H1 (cell line): ENCODE results near the gene FGD4. TPM values are rescaled to one million over a fixed set of nuclear protein-coding genes. Genes with fewer than 3 reads are reported as not detected.

Source experiments
- CTCF ChIA-PET: fragments of 300-600 bp; sonication (Branson Sonifier 250); formaldehyde crosslinking; loops from one replicate; lab custom pipeline; 2021; ENCODE audit not compliant: partially characterized antibody; lab: Charles Lee
- POLR2A ChIA-PET: fragments of 300-600 bp; sonication (Branson Sonifier 250); formaldehyde crosslinking; loops from one replicate; lab custom pipeline; 2021; ENCODE audit warnings: inconsistent platforms; ENCODE audit not compliant: partially characterized antibody; lab: Charles Lee
- DNase-seq, 2 experiments: peaks; one replicate each; pipeline versions ENCODE4 v3.0.0 to v3.0.0-alpha.2; 2010 to 2022; ENCODE audit warnings: low spot score in 2 of 2, low read depth in 1 of 2, mixed read lengths in 1 of 2
- FAIRE-seq: peaks from 2 replicates; lab custom pipeline; 2011; peaks lifted over from hg19 to GRCh38; lab: Jason Lieb, UNC
- H2AFZ ChIP-seq: 2 replicates; pipeline ENCODE4 v1.8.1; 2012; ENCODE audit warnings: low read length, inconsistent platforms
- H2AK5ac ChIP-seq: 2 replicates; pipeline ENCODE4 v1.6.1; 2013; ENCODE audit warnings: low read depth, low read length
- H2BK120ac ChIP-seq: replicated peaks from 2 replicates; pipeline ENCODE3; 2013; ENCODE audit warnings: low read depth, low read length, inconsistent platforms
- H2BK12ac ChIP-seq: 2 replicates; pipeline ENCODE4 v1.6.1; 2013; ENCODE audit warnings: low read depth, low read length
- H2BK15ac ChIP-seq: 2 replicates; pipeline ENCODE4 v1.6.1; 2013; ENCODE audit warnings: low read length
- H2BK20ac ChIP-seq: 2 replicates; pipeline ENCODE4 v1.6.1; 2013; ENCODE audit warnings: low read length
- H2BK5ac ChIP-seq: 2 replicates; pipeline ENCODE4 v1.6.1; 2013; ENCODE audit warnings: low read depth, low read length
- H3K14ac ChIP-seq: 2 replicates; pipeline ENCODE4 v1.6.1; 2013; ENCODE audit warnings: inconsistent platforms; ENCODE audit not compliant: insufficient read length
- H3K18ac ChIP-seq: 2 replicates; pipeline ENCODE4 v1.6.1; 2013; ENCODE audit warnings: low read length; ENCODE audit errors: extremely low read depth
- H3K23ac ChIP-seq: 2 replicates; pipeline ENCODE4 v1.6.1; 2013; ENCODE audit warnings: inconsistent platforms; ENCODE audit not compliant: insufficient read length
- H3K23me2 ChIP-seq: 2 replicates; pipeline ENCODE4 v1.6.1; 2013; ENCODE audit warnings: low read depth, low read length
- H3K27ac ChIP-seq: 2 replicates; pipeline ENCODE4 v1.6.1; 2011; ENCODE audit warnings: low read depth, low read length, inconsistent platforms
- H3K27me3 ChIP-seq, 4 experiments: replicated peaks in 1 of 4; 1 replicate in 1 of 4; 2 replicates in 3 of 4; pipeline versions ENCODE4 v1.6.1 to v1.8.1; 2011 to 2013; ENCODE audit warnings: low read length in 3 of 4, mild to moderate bottlenecking in 3 of 4, inconsistent platforms in 2 of 4, mixed read lengths in 2 of 4, moderate library complexity in 1 of 4; ENCODE audit not compliant: control insufficient read depth in 3 of 4, insufficient read depth in 3 of 4; ENCODE audit errors: extremely low read depth in 1 of 4
- H3K36me3 ChIP-seq, 4 experiments: 2 replicates each; pipeline versions ENCODE4 v1.6.1 to v1.8.1; 2011 to 2013; ENCODE audit warnings: mild to moderate bottlenecking in 4 of 4, low read length in 3 of 4, moderate library complexity in 2 of 4, control low read depth in 1 of 4, inconsistent platforms in 1 of 4; ENCODE audit not compliant: insufficient read depth in 4 of 4, control insufficient read depth in 2 of 4
- H3K4ac ChIP-seq: replicated peaks from 2 replicates; pipeline ENCODE3; 2013; ENCODE audit warnings: low read length, low read depth, mixed read lengths, inconsistent platforms; ENCODE audit not compliant: insufficient read length
- H3K4me1 ChIP-seq, 4 experiments: replicated peaks in 1 of 4; 1 replicate in 1 of 4; 2 replicates in 3 of 4; pipeline versions ENCODE4 v1.6.1 to v1.8.1; 2011 to 2013; ENCODE audit warnings: low read length in 3 of 4, inconsistent platforms in 2 of 4, mixed read lengths in 1 of 4; ENCODE audit not compliant: insufficient read depth in 4 of 4, control insufficient read depth in 3 of 4
- H3K4me2 ChIP-seq, 2 experiments: 2 replicates each; pipeline versions ENCODE4 v1.6.1 to v1.8.1; 2011 to 2013; ENCODE audit warnings: low read depth in 2 of 2, low read length in 2 of 2, control low read depth in 1 of 2, inconsistent platforms in 1 of 2, mild to moderate bottlenecking in 1 of 2; ENCODE audit not compliant: insufficient read depth in 1 of 2
- H3K4me3 ChIP-seq, 4 experiments: fragments of 200-600, 300-600 bp in 1 of 4; sonication (generic), shearing (Covaris generic), sonication (Bioruptor Twin) in 1 of 4; 2 replicates each; pipeline versions ENCODE4 v1.5.1 to v1.8.1; 2011 to 2016; ENCODE audit warnings: low read length in 4 of 4, low read depth in 3 of 4, control low read depth in 2 of 4, inconsistent platforms in 2 of 4, mild to moderate bottlenecking in 2 of 4, mixed read lengths in 1 of 4, moderate library complexity in 1 of 4; ENCODE audit not compliant: insufficient read depth in 2 of 4; ENCODE audit errors: extremely low read depth in 1 of 4
- H3K56ac ChIP-seq: replicated peaks from 2 replicates; pipeline ENCODE3; 2013; ENCODE audit warnings: low read depth, mild to moderate bottlenecking, mixed read lengths, low read length, inconsistent platforms; ENCODE audit not compliant: insufficient read length
- H3K79me1 ChIP-seq: 2 replicates; pipeline ENCODE4 v1.6.1; 2013; ENCODE audit warnings: low read depth, low read length, control low read depth
- H3K79me2 ChIP-seq, 2 experiments: 2 replicates each; pipeline versions ENCODE4 v1.6.1 to v1.8.1; 2012 to 2013; ENCODE audit warnings: low read length in 2 of 2, mild to moderate bottlenecking in 2 of 2, inconsistent platforms in 1 of 2; ENCODE audit not compliant: insufficient read depth in 2 of 2, control insufficient read depth in 1 of 2
- H3K9ac ChIP-seq, 4 experiments: replicated peaks in 1 of 4; 1 replicate in 1 of 4; 2 replicates in 3 of 4; pipeline versions ENCODE4 v1.6.1 to v1.8.1; 2011 to 2013; ENCODE audit warnings: low read depth in 3 of 4, low read length in 3 of 4, control low read depth in 2 of 4, mild to moderate bottlenecking in 2 of 4, moderate library complexity in 2 of 4, inconsistent platforms in 1 of 4; ENCODE audit errors: extremely low read depth in 1 of 4
- H3K9me3 ChIP-seq, 2 experiments: 2 replicates each; pipeline versions ENCODE4 v1.6.1 to v1.8.1; 2012 to 2013; ENCODE audit warnings: mild to moderate bottlenecking in 2 of 2, moderate library complexity in 2 of 2, control low read depth in 1 of 2, inconsistent platforms in 1 of 2, low read depth in 1 of 2, low read length in 1 of 2, mixed read lengths in 1 of 2; ENCODE audit not compliant: insufficient read depth in 2 of 2
- H4K20me1 ChIP-seq, 2 experiments: replicated peaks in 1 of 2; 2 replicates each; pipeline versions ENCODE3 to v1.8.1; 2011 to 2013; ENCODE audit warnings: inconsistent platforms in 2 of 2, low read length in 2 of 2, mild to moderate bottlenecking in 1 of 2; ENCODE audit not compliant: insufficient read depth in 2 of 2, control insufficient read depth in 1 of 2
- H4K5ac ChIP-seq: 2 replicates; pipeline ENCODE4 v1.6.1; 2013; ENCODE audit warnings: low read length, low read depth, mixed read lengths, inconsistent platforms; ENCODE audit not compliant: insufficient read length
- H4K8ac ChIP-seq: 2 replicates; pipeline ENCODE4 v1.8.0; 2013; ENCODE audit warnings: mild to moderate bottlenecking, moderate library complexity, low read length, inconsistent platforms; ENCODE audit not compliant: insufficient read depth; ENCODE audit errors: extremely low read depth
- H4K91ac ChIP-seq: replicated peaks from 2 replicates; pipeline ENCODE3; 2013; ENCODE audit warnings: low read length, mixed read lengths, inconsistent platforms; ENCODE audit not compliant: insufficient read length
- ASH2L ChIP-seq: fragments of 200-600, 300-600 bp; sonication (generic); IDR thresholded peaks from one replicate; pipeline ENCODE4 v1.7.1; 2017; ENCODE audit warnings: low read length
- BACH1 ChIP-seq: IDR thresholded peaks from 2 replicates; pipeline ENCODE4 v1.6.1; 2012; ENCODE audit warnings: low read length, improper control_type of control experiment
- BCL11A ChIP-seq, 2 experiments: IDR thresholded peaks; one replicate each; pipeline ENCODE4 v1.6.1; 2011; ENCODE audit warnings: low read depth in 2 of 2, low read length in 2 of 2, mild to moderate bottlenecking in 2 of 2
- EZH2 ChIP-seq: fragments of 200-600 bp; sonication (generic); IDR thresholded peaks from 2 replicates; pipeline ENCODE4 v1.7.1; 2012; ENCODE audit warnings: low read depth, mild to moderate bottlenecking, moderate library complexity, low read length, inconsistent platforms; ENCODE audit not compliant: severe bottlenecking
- GABPA ChIP-seq: IDR thresholded peaks from 2 replicates; pipeline ENCODE4 v1.6.1; 2011; ENCODE audit warnings: mild to moderate bottlenecking, low read length, moderate library complexity, borderline replicate concordance; ENCODE audit not compliant: insufficient read depth
- GTF2F1 ChIP-seq: IDR thresholded peaks from 2 replicates; pipeline ENCODE4 v1.6.1; 2012; ENCODE audit warnings: low read depth, low read length, improper control_type of control experiment, borderline replicate concordance
- HDAC2 ChIP-seq, 2 experiments: fragments of 300-600 bp in 1 of 2; sonication (generic) in 1 of 2; IDR thresholded peaks; 2 replicates each; pipeline ENCODE4 v1.6.1; 2011 to 2012; ENCODE audit warnings: low read depth in 2 of 2, low read length in 2 of 2, mild to moderate bottlenecking in 2 of 2, moderate library complexity in 2 of 2, borderline replicate concordance in 1 of 2, inconsistent platforms in 1 of 2
- JUN ChIP-seq: IDR thresholded peaks from 2 replicates; pipeline ENCODE4 v1.6.1; 2011; ENCODE audit warnings: low read depth, mild to moderate bottlenecking, improper control_type of control experiment, low read length
- PHF8 ChIP-seq: fragments of 200-600 bp; sonication (generic); conservative IDR thresholded peaks from 2 replicates; pipeline ENCODE4 v1.7.1; 2012; ENCODE audit warnings: low read depth, mild to moderate bottlenecking, inconsistent platforms, low read length, moderate library complexity
- RBBP5 ChIP-seq: IDR thresholded peaks from 2 replicates; pipeline ENCODE4 v1.7.1; 2012; ENCODE audit warnings: low read depth, mild to moderate bottlenecking, inconsistent platforms, low read length, moderate library complexity, borderline replicate concordance
- RXRA ChIP-seq: IDR thresholded peaks from 2 replicates; pipeline ENCODE4 v1.6.1; 2011; ENCODE audit warnings: low read depth, mild to moderate bottlenecking, low read length, moderate library complexity; ENCODE audit not compliant: insufficient read depth
- TAF1 ChIP-seq: IDR thresholded peaks from 2 replicates; pipeline ENCODE4 v1.6.1; 2011; ENCODE audit warnings: mild to moderate bottlenecking, low read depth, low read length
- TEAD4 ChIP-seq: IDR thresholded peaks from 2 replicates; pipeline ENCODE4 v1.6.1; 2012; ENCODE audit warnings: low read depth, low read length, inconsistent platforms, mixed read lengths
- WGBS, 2 experiments: shearing (Covaris generic) in 1 of 2; methylation state at CpG; one replicate each; pipeline versions ENCODE4 v1.1.6 to v1.1.7; 2013 to 2015; ENCODE audit warnings: low lambda C conversion rate in 2 of 2, mixed read lengths in 2 of 2, inconsistent platforms in 1 of 2, low coverage in 1 of 2, missing lambda C conversion rate in 1 of 2; ENCODE audit not compliant: insufficient replicate concordance in 2 of 2, insufficient coverage in 1 of 2, insufficient read length in 1 of 2; ENCODE audit errors: extremely low coverage in 1 of 2, missing lambda C conversion rate in 1 of 2; 5-methylcytosine and 5-hydroxymethylcytosine counted together
- polyA plus RNA-seq, 7 experiments: library from polyadenylated mRNA; depleted of rRNA in 3 of 7; stranded (reverse) in 5 of 7; unstranded in 2 of 7; fragments of >200 nt in 5 of 7; fragments of 200-250 nt in 2 of 7; gene quantifications; 1 replicate in 5 of 7; 2 replicates in 1 of 7; 4 replicates in 1 of 7; pipeline versions ENCODE4 v1.2.1 to v1.2.3, GENCODE V29; 2011 to 2013; ENCODE audit warnings: missing spikeins in 2 of 7, mixed read lengths in 2 of 7
- total RNA-seq: library from RNA; stranded (reverse); fragmentation: NEBNext Ultra II Directional; extraction: Animal tissue kit (Norgen Biotek cat#: 25700); gene quantifications from 2 replicates; pipeline ENCODE4 v1.2.1, GENCODE V29; 2021

FGD4 gene
- total and polyA plus RNA-seq, 2 of the 8 experiments (the other 6 are each of a cell fraction or from before 2014, with no cell fraction given) = 8.5 to 48.2 TPM

DNA sequence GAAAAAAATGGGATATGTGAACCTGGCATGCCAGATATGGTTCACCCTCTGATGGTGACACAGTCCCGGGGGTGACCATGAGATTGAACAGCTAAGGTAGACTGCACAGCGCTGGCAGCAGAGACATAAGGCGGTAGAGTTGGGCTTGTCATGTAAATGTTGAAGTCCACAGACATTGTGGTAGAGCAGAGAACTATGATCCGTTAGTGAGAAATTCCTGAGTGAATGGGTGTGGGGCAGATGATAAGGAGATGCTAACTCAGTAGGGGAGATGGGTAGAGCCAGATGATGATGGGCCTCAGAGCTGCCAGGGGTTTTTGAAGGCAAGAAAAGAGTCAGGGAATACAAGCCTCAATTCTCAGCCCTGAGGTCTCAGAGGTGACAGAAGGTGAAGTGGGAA is 228.6 kb downstream of the FGD4 start:
- no peak overlapping the region for H4K5ac ChIP-seq
- FAIRE-seq = peak; percentile 19
- no peak overlapping the region for H2BK12ac ChIP-seq
- no peak overlapping the region for H2BK15ac ChIP-seq
- H4K20me1 ChIP-seq = peaks cover 0 to 3% of the 10 kb centered on the region in 2 experiments
- no peak overlapping the region for H3K4ac ChIP-seq
- no peak overlapping the region for H3K14ac ChIP-seq
- no peaks in the 10 kb centered on the region for H3K23me2 ChIP-seq
- no peaks in the 10 kb centered on the region for H3K79me2 ChIP-seq
- DNase-seq = no peak
- H3K27ac ChIP-seq = no peak overlapping the region
- no peak overlapping the region for H3K18ac ChIP-seq
- H3K36me3 ChIP-seq = peaks cover 8 to 64% (median 49%) of the 10 kb centered on the region in 4 experiments; a peak in 7 of 8 replicates
- no peak overlapping the region for H2AK5ac ChIP-seq
- CTCF ChIA-PET = interaction anchor here (0.6 to 3.5 kb wide), 3 partner anchors 29 to 994 kb away, joined by 3 to 14 read pairs (median 4); no protein-coding TSS in a partner anchor
- no peak overlapping the region for H3K4me3 ChIP-seq
- H3K9ac ChIP-seq = no peak overlapping the region
- no peak overlapping the region for H3K56ac ChIP-seq
- H3K23ac ChIP-seq = no peak overlapping the region
- no peak overlapping the region for H4K91ac ChIP-seq
- H3K79me1 ChIP-seq = no peaks in the 10 kb centered on the region
- no peak overlapping the region for H2BK20ac ChIP-seq
- no peak overlapping the region for H3K4me2 ChIP-seq
- no peaks in the 10 kb centered on the region for H3K27me3 ChIP-seq
- no peak overlapping the region for H2AFZ ChIP-seq
- 96% methylated on average over 4 of the region's 4 CpGs; no CpG with 5 or more reads in 1 of the 2 experiments for WGBS, 2 experiments
- no peak overlapping the region for H2BK120ac ChIP-seq
- H2BK5ac ChIP-seq = no peak overlapping the region
- no peak overlapping the region for H4K8ac ChIP-seq
- no peaks in the 10 kb centered on the region for H3K9me3 ChIP-seq
- no peaks in the 10 kb centered on the region for H3K4me1 ChIP-seq
- TF ChIP-seq RXRA (no peak), BCL11A (IDR thresholded peaks at IDR 0.05; ENCODE audit: low read depth in 2 of 2, low read length in 2 of 2) (no peak), GABPA (no peak), EZH2 (no peak), PHF8 (no peak), TEAD4 (no peak), ASH2L (no peak), GTF2F1 (no peak), HDAC2 (IDR thresholded peaks at IDR 0.05; ENCODE audit: borderline replicate concordance in 1 of 2, low read depth in 2 of 2, low read length in 2 of 2) (no peak), RBBP5 (no peak), BACH1 (no peak), JUN (no peak), TAF1 (no peak)
- POLR2A ChIA-PET = no interaction called here
